Kidney (tissue), 14 donors: Measurements from ENCODE around the gene SEMA3A. TPM values are rescaled to one million over a fixed set of nuclear protein-coding genes. Genes with fewer than 3 reads are reported as not detected.

Source experiments
- DNase-seq, 5 donors: peaks; one replicate each; pipeline ENCODE4 v3.0.0-alpha.2; 2013 to 2020
- FAIRE-seq: peaks from 2 replicates; lab custom pipeline; 2012; peaks lifted over from hg19 to GRCh38; lab: Jason Lieb, UNC
- H3K27ac ChIP-seq, 2 donors: one replicate each; pipeline ENCODE4 v1.7.0; 2013; ENCODE audit warnings: low read depth in 2 of 2, low read length in 2 of 2, inconsistent platforms in 1 of 2
- H3K27me3 ChIP-seq: one replicate; pipeline ENCODE4 v1.7.1; 2013; ENCODE audit warnings: low read length, inconsistent platforms; ENCODE audit not compliant: control insufficient read depth, insufficient read depth
- H3K36me3 ChIP-seq, 3 donors: one replicate each; pipeline versions ENCODE4 v1.7.0 to v1.7.1; 2013; ENCODE audit warnings: low read length in 3 of 3, control low read depth in 1 of 3, inconsistent platforms in 1 of 3; ENCODE audit not compliant: insufficient read depth in 3 of 3, control insufficient read depth in 2 of 3
- H3K4me1 ChIP-seq, 3 donors: one replicate each; pipeline versions ENCODE4 v1.7.0 to v1.7.1; 2013; ENCODE audit warnings: low read length in 3 of 3, inconsistent platforms in 1 of 3, low read depth in 1 of 3; ENCODE audit not compliant: control insufficient read depth in 2 of 3, insufficient read depth in 2 of 3
- H3K4me3 ChIP-seq, 3 donors: one replicate each; pipeline versions ENCODE4 v1.7.0 to v1.8.1; 2013; ENCODE audit warnings: low read length in 3 of 3, control low read depth in 1 of 3, inconsistent platforms in 1 of 3
- H3K9ac ChIP-seq, 3 donors: one replicate each; pipeline versions ENCODE4 v1.7.0 to v1.7.1; 2013; ENCODE audit warnings: low read length in 3 of 3, control low read depth in 1 of 3, inconsistent platforms in 1 of 3
- H3K9me3 ChIP-seq, 3 donors: one replicate each; pipeline versions ENCODE4 v1.7.0 to v1.7.1; 2013; ENCODE audit warnings: low read length in 3 of 3, control low read depth in 1 of 3, inconsistent platforms in 1 of 3; ENCODE audit not compliant: control insufficient read depth in 2 of 3, insufficient read depth in 1 of 3
- intact Hi-C: fragments of 100-400 bp; cut with DNase I; formaldehyde crosslinking; loops from one replicate; pipeline ENCODE4 v1.11.1; 2022
- polyA plus RNA-seq: library from polyadenylated mRNA; stranded (reverse); fragments of 350-450 nt; fragmentation: Illumina TruSeq; extraction: RNeasy Lipid Tissue Mini Kit (QIAGEN cat#74804); gene quantifications from one replicate; pipeline ENCODE4 v1.2.3, GENCODE V29; 2014; ENCODE audit warnings: low read depth, low replicate concordance; ENCODE audit not compliant: insufficient read depth
- total RNA-seq: library from RNA; stranded (reverse); fragmentation: NEBNext Ultra II Directional; extraction: Animal tissue kit (Norgen Biotek cat#: 25700); gene quantifications from one replicate; pipeline ENCODE4 v1.2.1, GENCODE V29; 2021
- TF ChIP-seq, protein P1 (sequence below): IDR thresholded peaks from 3 replicates; pipeline ENCODE4 v1.5.1; 2012; ENCODE audit warnings: mild to moderate bottlenecking, moderate library complexity, borderline replicate concordance; ENCODE audit not compliant: insufficient read depth; ENCODE audit errors: extremely low read depth
- donor health status: control.
- donor health status: control.
- donor health status: control.
- donor health status: control.
- donor health status: control.
- donor health status: DM: yes; HTN: yes; CAD: no.
- donor health status: Normal renal cell carcinoma (clear cell type).

The SEMA3A gene
- total and polyA plus RNA-seq, 2 donors from 2014 or later: 0.34 to 10.7 TPM

DNA sequence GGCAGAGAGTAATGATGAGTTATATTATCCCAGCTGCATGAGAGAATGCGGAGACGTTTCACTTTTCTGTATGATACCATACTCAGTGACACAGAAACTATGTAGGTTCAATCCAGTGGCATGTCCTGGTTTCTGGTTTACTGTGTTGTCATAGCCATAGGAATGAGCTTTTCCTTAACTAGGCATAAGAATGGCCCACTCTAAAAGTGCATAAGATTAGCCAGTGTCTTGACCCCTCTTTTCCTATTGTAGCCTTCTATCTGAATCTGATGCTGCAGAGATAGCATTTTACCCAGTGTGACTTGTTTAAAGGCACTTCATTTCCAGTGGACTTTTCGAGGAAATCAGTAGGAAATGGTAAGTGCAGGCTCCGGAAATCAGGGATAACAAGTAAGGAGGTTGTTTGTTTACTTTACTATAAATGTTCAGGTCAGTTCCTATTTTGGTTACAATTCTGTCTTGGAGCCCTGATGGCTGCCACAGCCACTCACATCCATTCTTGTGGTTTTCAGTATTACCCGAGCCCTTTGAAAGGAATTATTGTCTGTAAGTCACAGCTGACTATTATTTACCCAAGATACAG, 70.5 kb downstream of the SEMA3A start:
- intact Hi-C loops: no loop called here
- H3K9ac ChIP-seq: no peak overlapping the region
- TF ChIP-seq, protein P1, sequence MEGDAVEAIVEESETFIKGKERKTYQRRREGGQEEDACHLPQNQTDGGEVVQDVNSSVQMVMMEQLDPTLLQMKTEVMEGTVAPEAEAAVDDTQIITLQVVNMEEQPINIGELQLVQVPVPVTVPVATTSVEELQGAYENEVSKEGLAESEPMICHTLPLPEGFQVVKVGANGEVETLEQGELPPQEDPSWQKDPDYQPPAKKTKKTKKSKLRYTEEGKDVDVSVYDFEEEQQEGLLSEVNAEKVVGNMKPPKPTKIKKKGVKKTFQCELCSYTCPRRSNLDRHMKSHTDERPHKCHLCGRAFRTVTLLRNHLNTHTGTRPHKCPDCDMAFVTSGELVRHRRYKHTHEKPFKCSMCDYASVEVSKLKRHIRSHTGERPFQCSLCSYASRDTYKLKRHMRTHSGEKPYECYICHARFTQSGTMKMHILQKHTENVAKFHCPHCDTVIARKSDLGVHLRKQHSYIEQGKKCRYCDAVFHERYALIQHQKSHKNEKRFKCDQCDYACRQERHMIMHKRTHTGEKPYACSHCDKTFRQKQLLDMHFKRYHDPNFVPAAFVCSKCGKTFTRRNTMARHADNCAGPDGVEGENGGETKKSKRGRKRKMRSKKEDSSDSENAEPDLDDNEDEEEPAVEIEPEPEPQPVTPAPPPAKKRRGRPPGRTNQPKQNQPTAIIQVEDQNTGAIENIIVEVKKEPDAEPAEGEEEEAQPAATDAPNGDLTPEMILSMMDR: no peak
- H3K27me3 ChIP-seq: no peaks in the 10 kb centered on the region
- FAIRE-seq (no peak), DNase-seq (peak in 2 of 5 donors; percentile 27 to 29)
- H3K4me1 ChIP-seq: no peaks in the 10 kb centered on the region
- H3K27ac ChIP-seq: no peak overlapping the region
- H3K9me3 ChIP-seq: no peaks in the 10 kb centered on the region
- H3K36me3 ChIP-seq: no peaks in the 10 kb centered on the region
- no peak overlapping the region for H3K4me3 ChIP-seq

DNA sequence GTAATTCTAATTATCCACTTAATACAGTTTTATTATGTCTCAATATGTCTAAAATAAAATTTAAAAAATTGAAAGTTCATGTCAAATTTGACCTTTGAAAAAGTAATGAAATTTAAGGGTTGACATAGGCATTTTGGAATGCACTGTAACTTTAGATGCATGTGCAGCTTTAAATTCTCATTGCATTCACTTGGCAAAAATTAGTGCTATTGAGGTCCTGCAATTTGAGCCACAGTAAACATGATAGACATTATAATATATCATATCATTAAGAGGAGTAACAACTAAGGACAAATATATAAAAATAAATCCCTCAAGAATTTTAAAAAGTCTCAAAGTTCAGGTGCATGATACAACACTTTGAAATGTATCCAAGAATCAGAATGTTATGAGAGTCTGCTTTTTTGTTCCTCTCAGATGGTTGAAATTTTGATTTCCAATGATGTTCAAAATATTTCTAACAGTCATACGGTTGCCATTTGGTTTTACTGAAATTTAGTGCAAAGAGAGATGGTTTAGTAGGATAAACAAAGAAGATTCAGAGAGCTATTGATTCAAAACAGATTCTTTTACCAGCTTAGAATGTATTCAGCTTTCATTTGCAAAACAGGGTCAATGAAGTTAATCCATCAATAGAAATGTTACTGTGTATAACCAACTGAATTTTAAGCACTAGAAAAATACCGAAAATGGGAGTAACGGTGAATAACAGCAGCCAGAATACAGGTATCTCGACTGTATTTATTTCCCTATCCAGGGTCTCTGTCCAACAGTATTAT, 71.8 kb downstream of the SEMA3A start:
- no peaks in the 10 kb centered on the region for H3K36me3 ChIP-seq
- FAIRE-seq: no peak
- DNase-seq: no peak
- intact Hi-C loops: no loop called here
- no peak overlapping the region for H3K27ac ChIP-seq
- H3K4me1 ChIP-seq: no peaks in the 10 kb centered on the region
- TF ChIP-seq, protein P1: no peak
- no peaks in the 10 kb centered on the region for H3K27me3 ChIP-seq
- H3K9me3 ChIP-seq: no peaks in the 10 kb centered on the region
- H3K9ac ChIP-seq: no peak overlapping the region
- no peak overlapping the region for H3K4me3 ChIP-seq

DNA sequence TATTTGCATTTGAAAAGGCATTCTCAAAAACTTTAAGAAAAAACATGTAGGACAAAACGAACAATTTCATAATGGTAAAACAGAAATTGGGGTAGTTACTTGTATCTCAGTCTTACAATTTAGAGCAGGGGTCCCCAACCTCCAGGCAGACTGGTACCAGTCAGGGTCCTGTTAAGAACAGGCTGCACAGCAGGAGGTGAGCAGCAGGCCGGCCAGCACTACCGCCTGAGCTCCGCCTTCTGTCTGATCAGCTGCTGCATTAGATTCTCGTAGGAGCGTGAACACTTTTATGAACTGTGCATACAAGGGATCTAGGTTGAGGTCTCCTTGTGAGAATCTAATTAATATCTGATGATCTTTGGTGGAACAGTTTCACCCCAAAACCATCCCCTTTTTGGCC, 77.3 kb downstream of the SEMA3A start:
- TF ChIP-seq, protein P1: no peak
- Histone ChIP-seq H3K4me1 (peaks cover 0 to 2% (median 0%) of the 10 kb centered on the region in 3 donors), H3K36me3 (no peaks in the 10 kb centered on the region), H3K9me3 (no peaks in the 10 kb centered on the region), H3K27me3 (no peaks in the 10 kb centered on the region), H3K27ac (no peak overlapping the region), H3K4me3 (no peak overlapping the region), H3K9ac (no peak overlapping the region)
- DNase-seq (no peak), FAIRE-seq (no peak)
- intact Hi-C loops: no loop called here
